ENCODE data around the gene SRSF5. TPM values are rescaled to one million over a fixed set of nuclear protein-coding genes. Genes with fewer than 3 reads are reported as not detected.

SRSF5 gene
- total and polyA plus RNA-seq, 2 of the 13 experiments (the other 11 are each of a cell fraction or from before 2014, with no cell fraction given) = 189 to 277 TPM

DNA sequence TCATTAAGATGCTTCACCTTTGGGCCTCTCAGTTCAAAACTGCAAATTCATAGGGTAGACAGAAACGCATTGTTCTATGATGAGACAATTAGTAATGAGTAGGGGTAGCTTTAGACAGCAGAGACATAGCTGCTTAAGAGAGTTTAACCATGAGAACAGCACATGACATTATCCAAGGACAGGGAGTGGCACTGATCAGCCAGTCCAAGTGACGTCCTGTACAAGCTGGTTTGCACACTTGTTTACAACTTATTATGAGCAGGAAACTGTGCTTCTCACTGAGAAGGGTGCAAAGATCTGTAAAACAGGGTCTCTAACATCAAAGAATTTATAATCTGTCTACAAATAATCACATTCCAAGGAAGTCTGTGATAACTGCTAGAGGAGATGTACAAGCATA is 11.2 kb upstream of the SRSF5 start (continued):
- TF ChIP-seq, protein P1, sequence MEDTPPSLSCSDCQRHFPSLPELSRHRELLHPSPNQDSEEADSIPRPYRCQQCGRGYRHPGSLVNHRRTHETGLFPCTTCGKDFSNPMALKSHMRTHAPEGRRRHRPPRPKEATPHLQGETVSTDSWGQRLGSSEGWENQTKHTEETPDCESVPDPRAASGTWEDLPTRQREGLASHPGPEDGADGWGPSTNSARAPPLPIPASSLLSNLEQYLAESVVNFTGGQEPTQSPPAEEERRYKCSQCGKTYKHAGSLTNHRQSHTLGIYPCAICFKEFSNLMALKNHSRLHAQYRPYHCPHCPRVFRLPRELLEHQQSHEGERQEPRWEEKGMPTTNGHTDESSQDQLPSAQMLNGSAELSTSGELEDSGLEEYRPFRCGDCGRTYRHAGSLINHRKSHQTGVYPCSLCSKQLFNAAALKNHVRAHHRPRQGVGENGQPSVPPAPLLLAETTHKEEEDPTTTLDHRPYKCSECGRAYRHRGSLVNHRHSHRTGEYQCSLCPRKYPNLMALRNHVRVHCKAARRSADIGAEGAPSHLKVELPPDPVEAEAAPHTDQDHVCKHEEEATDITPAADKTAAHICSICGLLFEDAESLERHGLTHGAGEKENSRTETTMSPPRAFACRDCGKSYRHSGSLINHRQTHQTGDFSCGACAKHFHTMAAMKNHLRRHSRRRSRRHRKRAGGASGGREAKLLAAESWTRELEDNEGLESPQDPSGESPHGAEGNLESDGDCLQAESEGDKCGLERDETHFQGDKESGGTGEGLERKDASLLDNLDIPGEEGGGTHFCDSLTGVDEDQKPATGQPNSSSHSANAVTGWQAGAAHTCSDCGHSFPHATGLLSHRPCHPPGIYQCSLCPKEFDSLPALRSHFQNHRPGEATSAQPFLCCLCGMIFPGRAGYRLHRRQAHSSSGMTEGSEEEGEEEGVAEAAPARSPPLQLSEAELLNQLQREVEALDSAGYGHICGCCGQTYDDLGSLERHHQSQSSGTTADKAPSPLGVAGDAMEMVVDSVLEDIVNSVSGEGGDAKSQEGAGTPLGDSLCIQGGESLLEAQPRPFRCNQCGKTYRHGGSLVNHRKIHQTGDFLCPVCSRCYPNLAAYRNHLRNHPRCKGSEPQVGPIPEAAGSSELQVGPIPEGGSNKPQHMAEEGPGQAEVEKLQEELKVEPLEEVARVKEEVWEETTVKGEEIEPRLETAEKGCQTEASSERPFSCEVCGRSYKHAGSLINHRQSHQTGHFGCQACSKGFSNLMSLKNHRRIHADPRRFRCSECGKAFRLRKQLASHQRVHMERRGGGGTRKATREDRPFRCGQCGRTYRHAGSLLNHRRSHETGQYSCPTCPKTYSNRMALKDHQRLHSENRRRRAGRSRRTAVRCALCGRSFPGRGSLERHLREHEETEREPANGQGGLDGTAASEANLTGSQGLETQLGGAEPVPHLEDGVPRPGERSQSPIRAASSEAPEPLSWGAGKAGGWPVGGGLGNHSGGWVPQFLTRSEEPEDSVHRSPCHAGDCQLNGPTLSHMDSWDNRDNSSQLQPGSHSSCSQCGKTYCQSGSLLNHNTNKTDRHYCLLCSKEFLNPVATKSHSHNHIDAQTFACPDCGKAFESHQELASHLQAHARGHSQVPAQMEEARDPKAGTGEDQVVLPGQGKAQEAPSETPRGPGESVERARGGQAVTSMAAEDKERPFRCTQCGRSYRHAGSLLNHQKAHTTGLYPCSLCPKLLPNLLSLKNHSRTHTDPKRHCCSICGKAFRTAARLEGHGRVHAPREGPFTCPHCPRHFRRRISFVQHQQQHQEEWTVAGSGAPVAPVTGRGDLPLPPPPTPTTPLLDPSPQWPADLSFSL (CRISPR knock-in tag; IDR thresholded peaks at IDR 0.05) = no peak
- TF ChIP-seq ZNF563 (CRISPR knock-in tag; IDR thresholded peaks at IDR 0.05) (no peak), FOXP1 (IDR thresholded peaks at IDR 0.05) (no peak), FOXP1 (CRISPR knock-in tag; IDR thresholded peaks at IDR 0.05) (peak; percentile 31; the same call in 1 of the 2 replicates), ZNF790 (CRISPR knock-in tag; IDR thresholded peaks at IDR 0.05; ENCODE audit: borderline replicate concordance) (no peak), ZNF598 (CRISPR knock-in tag; IDR thresholded peaks at IDR 0.05; ENCODE audit: borderline replicate concordance) (no peak), PAXIP1 (CRISPR knock-in tag; conservative IDR thresholded peaks at IDR 0.05) (peak; percentile 55; the same call in 1 of the 2 replicates), TCF7 (IDR thresholded peaks at IDR 0.05; ENCODE audit: low read depth) (peak; percentile 40), MIER3 (CRISPR knock-in tag; IDR thresholded peaks at IDR 0.05; ENCODE audit: borderline replicate concordance) (0 out of 2 replicates have a peak, but pooled peaks have one; percentile 53), FOXA3 (CRISPR knock-in tag; IDR thresholded peaks at IDR 0.05) (peak; percentile 41; the same call in 1 of the 2 replicates), RARA (CRISPR knock-in tag; IDR thresholded peaks at IDR 0.05) (peak; percentile 19; the same call in 1 of the 2 replicates), KLF9 (CRISPR knock-in tag; IDR thresholded peaks at IDR 0.05; ENCODE audit: low read depth) (no peak), CREM (IDR thresholded peaks at IDR 0.05) (peak; percentile 31; the same call in 1 of the 2 replicates), CREM (CRISPR knock-in tag; IDR thresholded peaks at IDR 0.05) (no peak), RXRB (CRISPR knock-in tag; IDR thresholded peaks at IDR 0.05; ENCODE audit: borderline replicate concordance) (0 out of 2 replicates have a peak, but pooled peaks have one; percentile 27), SALL1 (CRISPR knock-in tag; IDR thresholded peaks at IDR 0.05) (peak; percentile 17; the same call in 1 of the 2 replicates)
- TF ChIP-seq, protein P2, sequence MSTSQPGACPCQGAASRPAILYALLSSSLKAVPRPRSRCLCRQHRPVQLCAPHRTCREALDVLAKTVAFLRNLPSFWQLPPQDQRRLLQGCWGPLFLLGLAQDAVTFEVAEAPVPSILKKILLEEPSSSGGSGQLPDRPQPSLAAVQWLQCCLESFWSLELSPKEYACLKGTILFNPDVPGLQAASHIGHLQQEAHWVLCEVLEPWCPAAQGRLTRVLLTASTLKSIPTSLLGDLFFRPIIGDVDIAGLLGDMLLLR (CRISPR knock-in tag; IDR thresholded peaks at IDR 0.05) = no peak

Data from HepG2 (cell line).